ENCODE results near the gene HAT1.
"Not testable (repeated sequence)": the region's sequence is repeated elsewhere in the genome, so short reads cannot be mapped to it uniquely, and the experiment has no call there.

The HAT1 gene

GRCh38 chr2:171983924-171984323, 61.7 kb downstream of the HAT1 start:
- not testable (repeated sequence) for DNase-seq

DNA sequence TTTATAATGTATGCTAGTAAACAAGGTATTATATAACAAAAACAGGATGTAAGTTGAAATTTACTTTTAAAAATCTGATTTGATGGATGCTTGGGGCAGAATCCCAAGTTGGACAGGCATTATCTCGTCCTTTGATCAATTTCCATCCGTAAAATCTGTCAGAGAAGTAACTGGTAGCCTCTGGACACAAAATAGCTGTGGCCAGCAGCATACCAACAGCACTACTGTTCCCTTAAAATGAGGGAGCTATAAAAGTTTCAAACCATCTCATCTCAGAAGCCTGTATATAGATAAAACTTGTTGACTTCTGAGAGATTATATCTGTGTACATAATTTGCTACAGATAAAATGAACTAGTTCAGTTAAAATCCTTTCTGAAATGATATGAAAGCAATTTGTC, 62.8 kb downstream of the HAT1 start:
- no peak for DNase-seq

DNA sequence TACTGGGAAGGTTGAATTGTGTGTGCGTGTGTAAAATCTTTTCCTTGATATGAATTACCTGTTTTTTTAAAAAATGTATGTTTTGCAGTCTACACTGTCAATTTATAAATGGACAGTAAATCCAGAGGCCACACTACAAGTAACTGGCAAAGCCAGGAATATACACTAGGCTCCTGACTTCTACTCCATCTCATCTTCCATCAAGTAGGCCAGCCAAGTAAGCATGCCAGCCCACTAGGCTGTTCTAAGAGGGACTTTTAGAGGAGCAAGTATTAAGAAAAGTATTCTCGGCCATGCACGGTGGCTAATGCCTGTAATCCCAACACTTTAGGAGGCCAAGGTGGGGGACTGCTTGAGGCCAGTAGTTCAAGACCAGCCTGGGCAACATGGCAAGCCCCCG, 64.5 kb downstream of the HAT1 start:
- DNase-seq: no peak

DNA sequence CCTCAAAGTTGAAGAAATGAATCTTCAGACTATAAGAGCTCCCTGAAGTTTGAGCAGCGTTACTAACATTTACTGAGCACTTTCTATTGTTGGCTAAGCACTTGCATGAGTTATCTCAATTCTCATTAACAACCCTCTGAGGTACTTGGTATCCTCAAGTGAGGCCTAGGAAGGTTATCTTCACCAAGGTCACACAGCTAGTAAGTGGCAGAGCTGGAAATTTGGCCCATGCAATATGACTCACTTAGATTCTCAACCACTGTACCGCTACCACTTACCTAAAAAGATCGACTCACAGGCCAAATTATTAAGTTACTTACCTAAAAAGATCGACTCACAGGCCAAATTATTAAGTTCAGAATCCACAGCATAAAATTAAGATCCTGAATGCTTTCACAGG, 68.8 kb downstream of the HAT1 start:
- no peak for DNase-seq

GRCh38 chr2:171995586-171995985, 73.3 kb downstream of the HAT1 start:
- no peak for DNase-seq

GRCh38 chr2:171996021-171996420, 73.8 kb downstream of the HAT1 start:
- DNase-seq: no peak

DNA sequence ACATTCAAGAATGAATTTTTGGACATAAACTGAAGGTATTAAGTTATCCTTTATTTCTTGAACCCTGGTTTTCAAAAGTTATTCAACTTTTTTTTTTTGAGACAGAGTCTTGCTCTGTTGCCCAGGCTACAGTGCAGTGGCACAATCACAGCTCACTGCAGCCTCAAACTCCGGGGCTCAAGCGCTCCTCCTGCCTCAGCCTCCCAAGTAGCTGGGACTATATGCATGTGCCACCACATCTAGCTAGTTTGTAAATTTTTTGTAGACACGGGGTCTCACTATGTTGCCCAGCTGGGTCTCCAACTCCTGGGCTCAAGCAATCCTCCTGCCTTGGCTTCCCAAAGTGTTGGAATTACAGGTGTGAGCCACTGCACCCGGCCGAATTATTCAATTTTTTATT, 74.8 kb downstream of the HAT1 start:
- DNase-seq: not testable (repeated sequence)

GRCh38 chr2:171999161-171999560, 76.9 kb downstream of the HAT1 start:
- no peak for DNase-seq

DNA sequence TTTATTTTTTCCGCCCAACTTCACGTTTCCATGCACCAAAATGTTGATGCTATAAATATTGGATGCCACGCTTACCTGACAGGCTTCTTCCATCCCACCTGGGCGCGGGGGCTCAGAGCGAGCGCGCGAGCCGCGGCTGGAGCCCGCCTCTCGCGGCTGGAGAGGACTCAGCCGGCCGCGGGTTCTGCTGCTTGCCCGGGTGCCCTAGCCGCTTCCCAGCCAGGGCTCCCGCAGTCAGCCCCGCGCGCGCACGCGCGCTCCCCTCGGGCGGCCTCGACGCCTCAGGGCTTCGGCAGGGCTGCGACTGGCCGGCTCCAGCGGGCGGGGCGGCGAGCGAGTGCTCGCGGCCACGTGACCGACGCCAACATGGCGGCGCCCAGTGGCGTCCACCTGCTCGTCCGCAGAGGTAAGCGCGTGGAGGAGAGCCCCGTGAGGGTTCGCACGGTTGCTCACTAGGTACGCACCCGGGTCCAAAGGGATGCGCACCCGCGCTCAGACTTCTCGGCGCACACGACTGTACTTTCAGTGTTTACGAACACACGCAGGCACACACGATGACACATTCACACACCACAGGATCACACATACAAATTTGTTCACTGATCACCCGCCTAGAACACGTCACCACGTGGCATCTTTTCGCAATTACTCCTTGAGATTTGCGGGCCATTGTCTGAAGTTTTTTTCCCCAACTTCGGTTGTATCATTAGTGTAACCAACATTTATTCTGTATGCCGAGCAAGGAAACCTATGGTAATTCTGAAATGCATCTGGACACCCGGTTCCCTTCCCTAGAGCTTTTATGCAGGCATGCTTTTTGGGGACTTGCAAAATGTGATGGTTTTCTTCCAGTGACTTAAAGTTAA, 77.6 kb downstream of the HAT1 start, which contains the start of gene METAP1D:
Gene METAP1D (plus strand): TSS at position 350 of the 866 bp plus-strand sequence. CDS start 17 bp downstream, at position 367.
- peak; percentile 76 for DNase-seq

GRCh38 chr2:172000696-172001361, 78.6 kb downstream of the HAT1 start:
- no peak for DNase-seq

- no peak for DNase-seq
These were observed 85.1 kb downstream of the HAT1 start for GRCh38 chr2:172007372-172007771.

DNA sequence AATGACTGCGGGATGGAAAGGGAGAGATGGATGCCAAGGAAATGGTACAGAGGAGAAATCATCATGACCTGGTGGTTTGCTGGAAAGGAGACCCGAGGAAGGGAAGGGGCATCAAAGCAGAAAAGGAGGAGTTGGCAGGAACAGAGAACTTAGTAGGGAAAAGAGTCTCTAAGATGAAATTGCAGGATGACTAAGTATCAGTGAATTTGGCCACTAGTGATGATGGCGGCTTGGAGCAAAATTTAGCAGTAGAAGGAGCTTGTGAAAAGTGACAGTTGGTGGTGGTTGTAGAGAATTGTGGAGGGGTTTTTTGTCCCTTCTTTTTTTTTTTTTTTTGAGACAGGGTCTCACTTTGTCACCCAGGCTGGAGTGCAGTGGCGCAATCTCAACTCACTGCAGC, 87.6 kb downstream of the HAT1 start:
- no peak for DNase-seq

GRCh38 chr2:172011812-172012575, 89.7 kb downstream of the HAT1 start:
- DNase-seq: no peak

DNA sequence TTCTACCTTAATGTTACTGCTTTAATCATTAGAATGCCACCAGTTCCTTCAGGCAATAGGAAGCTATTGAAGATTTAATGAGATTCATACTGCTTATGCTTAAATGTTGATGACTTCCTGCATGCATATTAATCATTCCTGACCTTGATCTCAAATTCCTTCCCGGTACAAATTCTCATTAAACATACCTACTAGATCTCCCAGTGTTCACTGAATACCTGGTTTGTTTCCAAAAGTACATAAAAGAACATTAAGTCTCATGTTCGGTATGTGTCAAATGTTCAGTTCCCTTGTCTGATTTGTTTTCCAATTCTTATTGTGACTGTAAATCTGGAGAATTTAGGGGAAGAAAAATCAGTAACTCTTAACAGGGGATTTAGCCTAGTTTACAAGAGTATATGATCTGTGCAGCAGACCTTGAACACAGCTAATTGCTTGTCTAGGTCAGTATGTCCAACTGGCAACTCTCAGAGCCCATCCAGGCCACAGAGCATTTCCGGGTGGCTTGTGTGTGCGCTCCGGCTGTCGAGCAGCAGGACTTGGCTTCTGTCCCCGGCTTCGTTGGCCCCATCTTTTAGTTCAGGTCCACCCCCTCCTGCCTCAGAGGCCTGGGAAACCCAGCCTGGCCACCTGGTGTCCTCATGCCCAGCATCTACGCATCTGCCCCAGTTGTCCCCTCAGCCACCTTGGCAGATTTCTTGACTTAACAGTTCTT, 90.6 kb downstream of the HAT1 start:
- DNase-seq: no peak

- DNase-seq: no peak
These were observed 91.1 kb downstream of the HAT1 start for GRCh38 chr2:172013396-172013795.

DNA sequence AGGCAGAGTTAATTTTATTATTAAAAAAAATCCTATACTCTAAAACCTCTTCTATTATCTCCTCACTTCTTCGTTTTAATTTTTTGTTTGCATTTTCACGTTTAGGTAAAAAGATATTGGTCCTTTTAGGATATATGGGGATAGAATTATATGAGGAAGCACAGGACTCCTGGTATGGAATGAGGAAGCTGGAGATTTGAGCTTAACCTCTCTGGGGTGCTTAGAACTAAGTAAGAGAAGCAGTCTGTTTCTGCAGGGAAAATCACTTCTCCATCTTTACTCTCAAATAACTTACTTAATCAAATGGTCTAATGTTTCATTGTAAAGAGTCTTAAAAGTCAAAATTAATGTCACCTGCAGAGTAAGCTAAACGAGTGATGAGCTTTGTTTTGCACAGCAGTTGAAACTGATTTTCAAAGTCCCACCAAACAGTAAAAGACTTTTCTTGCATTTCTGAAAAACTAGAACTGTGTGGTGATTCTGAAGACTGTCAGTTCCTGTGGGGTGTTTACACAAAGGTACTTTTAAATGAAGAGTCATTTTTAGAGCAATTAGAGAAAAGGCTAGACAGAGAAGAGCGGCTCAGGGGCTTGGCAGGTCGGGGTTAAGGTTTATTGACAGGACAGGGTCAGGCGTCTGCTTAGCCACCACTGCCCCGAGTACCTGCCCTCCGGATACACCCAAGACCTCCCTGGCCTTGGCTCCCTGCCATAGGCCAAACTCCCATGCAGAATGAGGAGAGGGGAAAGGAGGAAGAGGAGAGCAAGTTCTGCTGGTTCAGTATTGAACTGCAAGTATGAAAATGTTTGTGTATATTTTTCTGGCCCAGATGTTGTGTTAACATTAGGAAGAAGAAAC, 99.0 kb downstream of the HAT1 start:
- no peak for DNase-seq

DNA sequence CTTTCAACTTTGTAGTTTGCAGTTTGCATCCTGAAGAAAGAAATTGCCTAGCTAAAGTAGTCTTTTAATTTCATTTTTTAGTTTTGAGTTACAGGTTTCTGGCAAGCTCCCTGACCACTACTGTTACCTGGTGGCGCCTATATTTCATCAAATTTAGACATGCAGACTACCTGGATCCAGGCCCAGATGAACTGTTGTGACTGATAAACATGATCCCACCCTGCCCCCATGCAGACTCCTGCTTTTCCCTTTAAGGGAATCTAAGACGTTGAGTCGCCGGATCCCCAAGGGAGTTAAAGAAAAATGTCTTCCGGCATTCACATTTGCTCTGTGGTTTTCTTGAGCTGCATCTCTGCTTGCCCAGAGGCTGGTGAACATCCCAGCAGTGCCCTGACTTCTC, 99.7 kb downstream of the HAT1 start:
- DNase-seq: no peak

DNA sequence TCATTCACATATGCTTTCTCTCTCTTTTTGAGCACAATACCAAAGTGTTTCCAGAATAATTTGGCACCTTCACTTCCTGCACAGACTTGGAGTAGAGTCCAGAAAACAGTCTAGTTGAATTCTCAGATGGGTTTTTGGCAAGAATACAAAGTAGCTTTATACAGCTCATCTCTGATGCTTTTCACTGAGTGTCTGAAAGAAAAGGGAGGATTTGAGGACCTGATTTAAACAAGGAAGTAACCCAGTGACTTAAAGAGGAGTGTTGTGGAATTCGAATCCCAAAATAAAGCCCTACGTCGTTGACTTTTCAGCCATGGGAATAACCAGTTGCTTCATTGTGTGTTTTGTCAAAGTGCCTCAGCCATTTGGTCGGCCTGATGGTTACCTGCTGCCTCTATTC, 109.3 kb downstream of the HAT1 start:
- DNase-seq: no peak
